AG04449 (cell line): ENCODE measurements around the gene C11orf97.

Experiments used
- CTCF ChIA-PET: fragments of 350-600 bp; formaldehyde crosslinking; extraction: SDS; loops from one replicate; lab custom pipeline; 2021; ENCODE audit warnings: antibody characterized with exemption; lab: Yijun Ruan, JAX
- POLR2A ChIA-PET: fragments of 400-600, 350-600 bp; formaldehyde crosslinking; extraction: SDS; loops from one replicate; lab custom pipeline; 2020; ENCODE audit warnings: antibody characterized with exemption, inconsistent platforms; lab: Yijun Ruan, JAX
- DNase-seq: peaks from one replicate; pipeline ENCODE4 v3.0.0-alpha.2; 2010; ENCODE audit warnings: low read depth, low spot score
- H3K4me3 ChIP-seq: 2 replicates; pipeline ENCODE4 v1.5.1; 2011; ENCODE audit warnings: low read depth, mild to moderate bottlenecking, control low read depth, low read length
- TF ChIP-seq, protein P1 (sequence below): IDR thresholded peaks from one replicate; pipeline ENCODE4 v1.5.1; 2011; ENCODE audit warnings: mild to moderate bottlenecking, moderate library complexity, low read length, control low read depth, inconsistent platforms; ENCODE audit not compliant: insufficient read depth; ENCODE audit errors: missing control alignments

Gene C11orf97

DNA sequence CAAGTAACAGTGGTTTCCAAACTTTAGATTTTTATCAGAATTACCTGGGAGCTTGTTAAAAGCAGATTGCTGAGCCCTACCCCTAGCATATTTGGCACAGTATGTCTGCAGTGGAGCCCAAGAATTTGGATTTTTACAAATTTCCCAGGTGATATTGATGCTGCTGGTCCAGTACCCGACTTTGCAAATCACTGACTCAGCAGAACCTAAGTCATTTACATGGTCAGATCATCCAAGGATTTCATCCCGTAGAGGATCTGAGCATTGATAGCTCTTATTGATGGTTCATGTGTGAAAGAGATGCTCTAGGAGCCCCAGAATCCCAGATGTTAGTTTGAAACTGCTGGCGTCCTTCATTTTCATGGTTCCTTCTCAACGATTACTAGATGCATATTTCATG, 6.0 kb downstream of the C11orf97 start:
- no peak for DNase-seq
- H3K4me3 ChIP-seq: no peak overlapping the region
- POLR2A ChIA-PET: no interaction called here
- CTCF ChIA-PET: interaction anchor here (0.9 to 13.7 kb wide), 15 partner anchors 10 to 623 kb away, joined by 3 to 270 read pairs (median 8); no protein-coding TSS in a partner anchor
- TF ChIP-seq, protein P1, sequence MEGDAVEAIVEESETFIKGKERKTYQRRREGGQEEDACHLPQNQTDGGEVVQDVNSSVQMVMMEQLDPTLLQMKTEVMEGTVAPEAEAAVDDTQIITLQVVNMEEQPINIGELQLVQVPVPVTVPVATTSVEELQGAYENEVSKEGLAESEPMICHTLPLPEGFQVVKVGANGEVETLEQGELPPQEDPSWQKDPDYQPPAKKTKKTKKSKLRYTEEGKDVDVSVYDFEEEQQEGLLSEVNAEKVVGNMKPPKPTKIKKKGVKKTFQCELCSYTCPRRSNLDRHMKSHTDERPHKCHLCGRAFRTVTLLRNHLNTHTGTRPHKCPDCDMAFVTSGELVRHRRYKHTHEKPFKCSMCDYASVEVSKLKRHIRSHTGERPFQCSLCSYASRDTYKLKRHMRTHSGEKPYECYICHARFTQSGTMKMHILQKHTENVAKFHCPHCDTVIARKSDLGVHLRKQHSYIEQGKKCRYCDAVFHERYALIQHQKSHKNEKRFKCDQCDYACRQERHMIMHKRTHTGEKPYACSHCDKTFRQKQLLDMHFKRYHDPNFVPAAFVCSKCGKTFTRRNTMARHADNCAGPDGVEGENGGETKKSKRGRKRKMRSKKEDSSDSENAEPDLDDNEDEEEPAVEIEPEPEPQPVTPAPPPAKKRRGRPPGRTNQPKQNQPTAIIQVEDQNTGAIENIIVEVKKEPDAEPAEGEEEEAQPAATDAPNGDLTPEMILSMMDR: no peak

DNA sequence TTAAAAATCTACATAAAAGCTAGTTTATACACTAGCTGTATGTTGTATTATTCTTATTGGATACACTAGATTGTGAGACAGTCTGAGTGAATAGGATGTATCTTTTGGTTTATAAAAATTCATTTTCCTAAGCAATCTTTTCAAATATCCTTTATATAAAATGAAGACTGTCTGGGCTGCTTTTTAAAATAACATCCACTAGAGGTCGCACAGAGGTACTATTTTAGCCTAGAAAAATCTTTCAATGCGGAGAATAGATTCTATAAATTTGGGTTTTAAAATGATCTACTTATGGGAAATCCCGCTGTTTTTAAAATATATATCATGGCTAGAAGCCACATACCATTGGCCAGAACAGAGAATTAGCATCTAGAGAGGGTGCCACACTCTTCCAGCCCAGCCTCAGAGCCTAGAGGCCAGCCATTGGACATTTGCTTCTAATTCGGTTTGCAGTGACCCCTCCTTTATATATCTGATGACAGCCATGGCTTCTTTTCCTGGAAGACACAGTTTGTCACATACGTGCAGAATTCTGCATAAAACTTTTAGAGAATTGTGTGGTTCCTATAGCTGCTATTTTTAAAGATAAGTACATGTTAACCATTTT, 7.3 kb downstream of the C11orf97 start:
- DNase-seq: no peak
- no peak overlapping the region for H3K4me3 ChIP-seq
- TF ChIP-seq, protein P1: peak; percentile 10
- ChIA-PET POLR2A (no interaction called here), CTCF (interaction anchor here (0.6 to 13.7 kb wide), 33 partner anchors 8 to 624 kb away, joined by 3 to 270 read pairs (median 6); partner anchors contain the start of genes C11orf97 and FUT4)

DNA sequence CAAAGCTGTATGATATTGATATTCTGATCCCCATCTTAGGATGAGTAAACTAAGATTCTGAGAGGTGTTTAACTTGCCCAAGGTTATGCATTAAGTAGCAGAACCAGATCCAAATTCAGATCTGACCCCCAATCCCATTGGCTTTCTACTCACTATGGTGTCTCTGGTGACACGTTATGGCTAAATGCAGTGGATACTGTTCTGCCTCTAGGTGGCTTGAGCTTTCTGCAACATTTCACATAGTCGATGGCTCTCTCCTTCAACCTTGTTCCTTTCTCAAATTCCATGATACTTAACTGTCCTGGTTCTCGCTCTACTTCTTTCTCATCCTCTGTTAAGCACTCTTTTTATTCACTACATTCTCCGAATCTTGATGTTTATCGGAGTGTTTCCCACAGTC, 9.4 kb downstream of the C11orf97 start:
- ChIA-PET POLR2A (interaction anchor here (0.7 kb wide), 1 partner anchor 1679 kb away, joined by 3 read pairs; no protein-coding TSS in a partner anchor), CTCF (interaction anchor here (0.7 to 13.7 kb wide), 22 partner anchors 10 to 626 kb away, joined by 3 to 270 read pairs (median 7); partner anchors contain the start of gene C11orf97)
- TF ChIP-seq, protein P1: peak; percentile 62
- no peak for DNase-seq
- no peak overlapping the region for H3K4me3 ChIP-seq

DNA sequence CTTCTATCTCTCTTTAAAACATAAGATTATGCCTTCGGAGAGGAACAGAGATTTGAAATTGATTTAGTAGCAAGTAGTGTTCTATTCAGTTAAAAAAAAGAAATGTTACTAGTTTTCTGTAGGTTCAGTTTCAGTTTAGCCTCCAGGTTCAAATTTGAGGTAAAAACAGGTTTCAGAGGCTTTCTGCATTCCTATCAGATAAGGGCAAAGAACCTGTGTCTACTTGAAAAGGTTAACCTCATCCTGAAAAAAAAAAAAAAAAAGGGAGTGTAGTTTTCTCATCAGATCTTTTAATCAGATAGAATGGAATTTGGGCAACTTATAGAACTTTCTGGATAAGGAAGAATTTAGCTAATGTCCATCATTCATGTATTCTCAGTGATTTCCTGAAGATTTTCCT, 12.1 kb downstream of the C11orf97 start:
- TF ChIP-seq, protein P1: no peak
- no peak overlapping the region for H3K4me3 ChIP-seq
- ChIA-PET CTCF (interaction anchor here (0.7 to 13.7 kb wide), 7 partner anchors 19 to 80 kb away, joined by 3 to 270 read pairs (median 5); no protein-coding TSS in a partner anchor), POLR2A (no interaction called here)
- no peak for DNase-seq

DNA sequence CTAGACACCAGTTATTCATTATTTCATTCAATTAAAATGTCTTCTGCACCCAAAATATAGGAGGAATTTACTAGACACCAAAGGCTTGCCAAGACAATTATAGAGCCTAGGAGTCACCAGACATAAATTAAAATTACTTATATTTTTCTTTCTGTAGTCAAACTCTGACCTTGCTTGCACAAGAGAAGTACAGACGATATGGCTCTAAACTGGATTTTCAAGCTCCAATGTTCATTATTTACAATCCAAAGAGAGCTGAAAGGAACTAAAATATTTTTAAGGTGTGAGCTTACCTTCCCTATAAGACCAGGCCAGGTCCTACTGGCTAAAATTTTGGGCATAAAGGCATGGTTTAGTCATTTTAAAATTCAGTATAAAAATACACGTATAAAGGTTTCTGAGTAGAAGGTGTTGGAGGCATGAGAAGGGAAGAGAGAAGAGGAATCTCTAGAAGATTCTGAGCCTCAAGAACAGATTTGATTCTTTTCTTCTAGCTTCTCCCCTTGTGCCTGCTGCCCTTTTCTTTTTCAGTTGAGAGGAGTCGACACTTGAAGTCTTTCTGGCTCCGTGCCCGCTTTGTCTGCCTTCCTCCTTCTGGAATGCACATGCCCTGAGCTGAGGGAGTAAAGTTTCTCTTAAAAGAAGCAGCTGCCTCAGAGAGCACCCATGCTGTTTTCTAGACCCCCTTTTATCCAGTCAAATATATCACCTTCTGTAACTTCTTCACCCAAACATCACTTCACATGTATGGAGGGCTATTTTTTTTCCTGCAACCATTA, 13.5 kb downstream of the C11orf97 start:
- H3K4me3 ChIP-seq: no peak overlapping the region
- TF ChIP-seq, protein P1: no peak
- no peak for DNase-seq
- ChIA-PET CTCF (interaction anchor here (0.9 to 13.7 kb wide), 8 partner anchors 9 to 79 kb away, joined by 3 to 270 read pairs (median 5); partner anchors contain the start of gene C11orf97), POLR2A (no interaction called here)
